Measurements from ENCODE around the gene SPOCK2.

Gene SPOCK2

DNA sequence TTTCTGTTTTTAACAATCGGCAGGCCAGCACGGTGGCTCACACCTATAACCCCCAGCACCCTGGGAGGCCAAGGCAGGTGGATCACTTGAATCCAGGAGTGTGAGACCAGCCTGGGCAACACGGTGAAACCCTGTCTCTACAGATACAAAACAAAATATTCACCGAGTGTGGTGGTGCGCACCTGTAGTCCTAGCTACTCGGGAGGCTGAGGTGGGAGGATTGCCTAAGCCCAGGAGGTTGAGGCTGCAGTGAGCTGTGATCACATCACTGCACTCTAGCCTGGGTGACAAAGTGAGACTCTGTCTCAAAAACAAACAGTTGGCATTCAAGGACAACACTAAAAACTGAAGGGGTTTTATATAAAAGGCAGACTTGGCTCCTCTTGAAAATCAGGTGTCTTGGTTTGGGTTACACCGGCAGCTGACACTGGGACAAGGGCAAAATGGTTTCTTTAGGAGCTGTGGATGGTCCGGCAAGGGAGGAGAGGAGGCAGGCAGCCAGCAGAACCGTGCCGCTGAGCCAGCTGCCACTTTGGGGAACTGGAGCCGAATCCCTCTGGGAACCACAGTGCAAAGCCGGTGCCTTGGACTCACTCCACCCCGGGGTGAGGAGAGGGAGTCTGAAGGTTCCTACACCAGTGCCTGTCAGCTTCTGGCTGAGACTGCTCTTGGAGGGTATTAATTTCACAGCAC lies 71.6 kb downstream of the SPOCK2 start:
- DNase-seq (ENCODE audit: low read depth in 1 of 2, low spot score in 1 of 2) = no peak
- in situ Hi-C loops (cut with HindIII; ENCODE audit: low pct_unique_long_range_greater_than_20kb, low sequenced_read_pairs) = no loop called here

DNA sequence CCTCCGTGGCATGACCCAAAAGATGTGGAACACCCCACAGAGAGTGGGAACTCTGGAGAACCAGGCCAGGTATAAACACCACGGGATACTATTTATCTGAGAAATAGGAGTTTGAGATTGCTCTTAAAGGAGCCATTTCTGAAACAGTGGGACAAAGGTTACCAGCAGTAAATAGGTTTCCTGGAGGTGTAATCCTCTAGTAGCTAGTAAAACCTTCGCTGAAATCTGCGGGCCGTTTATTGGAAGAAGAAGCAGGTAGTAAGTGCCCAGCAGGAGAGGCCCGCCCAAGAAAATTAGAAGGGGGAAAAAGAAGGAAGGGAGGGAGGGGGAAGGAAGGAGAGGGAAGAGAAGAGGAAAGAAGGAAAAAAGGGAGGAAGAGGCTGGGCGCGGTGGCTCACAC lies 72.5 kb downstream of the SPOCK2 start:
- in situ Hi-C loops (cut with HindIII; ENCODE audit: low pct_unique_long_range_greater_than_20kb, low sequenced_read_pairs) = no loop called here
- DNase-seq (ENCODE audit: low read depth in 1 of 2, low spot score in 1 of 2) = no peak
- no peak for TF ChIP-seq JUND (IDR thresholded peaks at IDR 0.05; ENCODE audit: low read depth)

More for the DNA sequence above, 71.6 kb downstream of the SPOCK2 start:
- TF ChIP-seq JUND (IDR thresholded peaks at IDR 0.05; ENCODE audit: low read depth) = no peak

DNA sequence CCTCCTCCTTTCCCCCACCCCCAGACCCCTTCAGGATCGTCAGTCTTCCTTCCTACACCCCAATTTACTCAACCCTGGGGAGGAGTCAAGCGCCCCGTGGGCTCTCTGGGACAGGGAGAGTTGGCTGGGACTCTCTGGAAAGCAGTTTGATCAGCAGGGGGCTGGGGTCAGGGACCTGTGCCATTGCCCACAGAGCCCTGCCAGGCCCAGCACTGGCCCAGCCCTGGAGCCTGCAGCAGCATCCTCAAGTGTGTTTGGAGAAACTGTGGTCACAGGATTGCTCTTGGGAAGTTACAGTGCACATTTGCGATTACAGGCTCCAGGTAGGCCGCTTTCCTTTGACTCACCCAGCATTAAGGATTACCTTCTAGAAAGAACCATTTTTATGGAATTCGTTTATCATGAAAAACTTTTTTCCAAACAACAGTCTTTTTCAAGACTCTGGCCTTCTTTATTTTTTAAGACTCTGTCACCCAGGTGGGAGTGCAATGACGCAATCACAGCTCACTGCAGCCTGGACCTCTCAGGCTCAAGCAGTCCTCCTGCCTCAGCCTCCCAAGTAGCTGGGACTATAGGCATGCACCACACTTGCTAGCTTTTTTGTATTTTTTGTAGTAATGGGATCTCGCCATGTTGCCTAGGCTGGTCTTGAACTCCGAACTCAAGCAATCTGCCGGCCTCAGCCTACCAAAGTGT lies 73.4 kb downstream of the SPOCK2 start:
- DNase-seq (ENCODE audit: low read depth in 1 of 2, low spot score in 1 of 2) = no peak
- TF ChIP-seq JUND (IDR thresholded peaks at IDR 0.05; ENCODE audit: low read depth) = no peak
- in situ Hi-C loops (cut with HindIII; ENCODE audit: low pct_unique_long_range_greater_than_20kb, low sequenced_read_pairs) = no loop called here

GRCh38 chr10:72014197-72014596 lies 74.2 kb downstream of the SPOCK2 start:
- in situ Hi-C loops (cut with HindIII; ENCODE audit: low pct_unique_long_range_greater_than_20kb, low sequenced_read_pairs) = no loop called here
- TF ChIP-seq JUND (IDR thresholded peaks at IDR 0.05; ENCODE audit: low read depth) = no peak
- DNase-seq (ENCODE audit: low read depth in 1 of 2, low spot score in 1 of 2) = no peak

- DNase-seq (ENCODE audit: low read depth in 1 of 2, low spot score in 1 of 2) = no peak
- in situ Hi-C loops (cut with HindIII; ENCODE audit: low pct_unique_long_range_greater_than_20kb, low sequenced_read_pairs) = no loop called here
- no peak for TF ChIP-seq JUND (IDR thresholded peaks at IDR 0.05; ENCODE audit: low read depth)
These were observed 75.0 kb downstream of the SPOCK2 start for GRCh38 chr10:72013202-72013945.

GRCh38 chr10:72012796-72013195 lies 75.6 kb downstream of the SPOCK2 start:
- TF ChIP-seq JUND (IDR thresholded peaks at IDR 0.05; ENCODE audit: low read depth) = no peak
- in situ Hi-C loops (cut with HindIII; ENCODE audit: low pct_unique_long_range_greater_than_20kb, low sequenced_read_pairs) = no loop called here
- DNase-seq (ENCODE audit: low read depth in 1 of 2, low spot score in 1 of 2) = no peak

DNA sequence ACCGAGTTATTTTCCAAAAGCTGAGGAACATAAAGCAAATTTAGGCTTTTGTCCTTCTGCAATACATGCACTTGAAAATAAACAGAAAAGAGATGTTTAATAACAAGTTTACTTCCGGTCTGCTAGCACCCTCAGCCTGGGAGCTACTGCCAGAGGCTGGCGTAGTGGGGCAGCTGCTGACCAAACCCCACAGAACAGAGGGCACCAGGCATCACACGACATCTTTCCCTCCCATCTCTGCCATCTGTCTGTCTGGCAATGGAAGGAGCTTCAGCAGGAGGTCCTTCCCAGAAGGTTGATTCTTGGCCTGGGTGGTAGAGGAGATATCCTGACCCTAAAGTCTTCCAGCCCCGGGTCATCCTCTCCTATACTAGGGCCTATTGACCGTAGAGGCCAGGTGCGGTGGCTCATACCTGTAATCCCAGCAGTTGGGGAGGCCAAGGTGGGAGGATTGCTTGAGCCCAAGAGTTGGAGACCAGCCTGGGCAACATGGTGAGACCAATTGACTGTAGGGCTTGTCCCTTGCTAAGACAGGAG lies 76.3 kb downstream of the SPOCK2 start:
- no peak for DNase-seq (ENCODE audit: low read depth in 1 of 2, low spot score in 1 of 2)
- in situ Hi-C loops (cut with HindIII; ENCODE audit: low pct_unique_long_range_greater_than_20kb, low sequenced_read_pairs) = no loop called here
- TF ChIP-seq JUND (IDR thresholded peaks at IDR 0.05; ENCODE audit: low read depth) = no peak

GRCh38 chr10:72011468-72011867 lies 76.9 kb downstream of the SPOCK2 start:
- in situ Hi-C loops (cut with HindIII; ENCODE audit: low pct_unique_long_range_greater_than_20kb, low sequenced_read_pairs) = no loop called here
- no peak for TF ChIP-seq JUND (IDR thresholded peaks at IDR 0.05; ENCODE audit: low read depth)
- no peak for DNase-seq (ENCODE audit: low read depth in 1 of 2, low spot score in 1 of 2)

DNA sequence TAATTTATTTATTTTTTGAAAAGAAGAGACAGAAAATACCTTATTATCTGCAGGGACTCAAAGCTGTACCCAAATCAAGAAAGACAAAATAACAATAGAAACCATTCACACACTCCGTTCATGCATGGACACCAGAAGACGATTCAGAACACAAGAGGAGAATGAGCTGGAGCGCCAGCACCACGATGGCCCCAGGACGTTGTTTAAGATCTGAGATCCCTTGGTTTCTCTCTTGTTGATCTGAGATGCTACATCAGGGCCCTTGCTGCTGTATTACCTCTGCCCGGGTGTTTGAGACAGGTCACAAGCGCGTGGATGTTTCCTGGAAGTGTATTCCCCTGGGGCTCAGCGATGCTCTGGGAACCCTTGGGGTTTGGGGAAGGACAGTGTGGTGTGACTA lies 77.3 kb downstream of the SPOCK2 start:
- in situ Hi-C loops (cut with HindIII; ENCODE audit: low pct_unique_long_range_greater_than_20kb, low sequenced_read_pairs) = no loop called here
- no peak for TF ChIP-seq JUND (IDR thresholded peaks at IDR 0.05; ENCODE audit: low read depth)
- DNase-seq (ENCODE audit: low read depth in 1 of 2, low spot score in 1 of 2) = no peak

GRCh38 chr10:72010234-72010973 lies 77.9 kb downstream of the SPOCK2 start:
- in situ Hi-C loops (cut with HindIII; ENCODE audit: low pct_unique_long_range_greater_than_20kb, low sequenced_read_pairs) = no loop called here
- no peak for DNase-seq (ENCODE audit: low read depth in 1 of 2, low spot score in 1 of 2)
- TF ChIP-seq JUND (IDR thresholded peaks at IDR 0.05; ENCODE audit: low read depth) = no peak

DNA sequence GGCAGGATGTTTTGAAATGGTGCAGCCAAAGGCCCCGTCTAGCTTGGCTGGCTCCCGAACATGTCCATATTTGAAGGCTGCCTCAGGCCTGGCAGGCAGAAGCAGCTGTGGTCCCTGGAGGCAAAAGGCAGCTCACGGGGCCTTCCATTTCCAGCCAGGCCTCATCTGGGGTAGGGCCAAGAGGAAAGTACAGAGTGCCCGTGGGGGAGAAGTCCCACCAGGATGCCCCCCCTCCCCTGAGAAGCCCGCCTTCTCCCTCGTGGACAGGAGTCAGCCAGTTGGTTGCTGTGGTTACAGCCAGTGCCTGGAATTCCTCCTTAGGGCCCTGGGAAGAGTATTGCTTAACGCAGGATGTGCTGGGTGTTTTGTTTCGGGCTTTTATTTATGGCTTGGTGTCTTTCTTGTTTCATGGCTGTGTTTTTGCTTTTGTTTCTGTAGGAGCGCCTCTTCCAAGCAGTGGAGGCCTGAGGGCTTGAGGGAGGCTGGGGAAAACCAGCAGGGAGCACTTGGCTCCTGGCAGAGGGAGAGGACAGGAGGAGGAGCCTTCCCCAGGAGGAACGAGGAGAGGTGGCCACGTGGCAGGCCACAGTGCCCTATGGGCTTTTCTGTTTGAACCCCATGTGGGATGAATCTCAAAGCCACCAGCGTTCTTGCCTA lies 78.8 kb downstream of the SPOCK2 start:
- in situ Hi-C loops (cut with HindIII; ENCODE audit: low pct_unique_long_range_greater_than_20kb, low sequenced_read_pairs) = no loop called here
- DNase-seq (ENCODE audit: low read depth in 1 of 2, low spot score in 1 of 2) = peak in 1 of 2 experiments; percentile 59

DNA sequence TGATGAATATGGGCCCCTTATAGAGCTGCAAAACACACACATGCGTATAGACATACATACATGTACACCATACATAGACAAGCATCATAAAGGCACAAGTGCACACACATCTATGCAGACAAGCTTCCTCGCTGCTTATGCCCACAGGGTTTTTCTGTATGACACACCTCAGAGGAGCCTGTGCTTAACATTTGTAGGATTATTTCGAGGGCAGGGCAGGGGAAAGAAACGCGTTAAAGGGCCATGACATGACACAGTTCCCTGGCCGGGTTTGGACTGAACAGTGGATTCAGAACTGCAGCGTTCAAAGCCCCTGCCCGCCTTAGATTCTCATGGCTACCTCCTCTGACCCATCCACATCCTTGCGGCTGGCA lies 79.3 kb downstream of the SPOCK2 start:
- DNase-seq (ENCODE audit: low read depth in 1 of 2, low spot score in 1 of 2) = no peak
- in situ Hi-C loops (cut with HindIII; ENCODE audit: low pct_unique_long_range_greater_than_20kb, low sequenced_read_pairs) = no loop called here
- no peak for TF ChIP-seq JUND (IDR thresholded peaks at IDR 0.05; ENCODE audit: low read depth)

More for the DNA sequence above, 78.8 kb downstream of the SPOCK2 start:
- TF ChIP-seq JUND (IDR thresholded peaks at IDR 0.05; ENCODE audit: low read depth) = no peak

Measured in T47D (cell line).